ENCODE results near the gene CFAP47. TPM values are rescaled to one million over a fixed set of nuclear protein-coding genes. Genes with fewer than 3 reads are reported as not detected.

Gene CFAP47
- total RNA-seq, 2 donors from 2014 or later, result not detected

DNA sequence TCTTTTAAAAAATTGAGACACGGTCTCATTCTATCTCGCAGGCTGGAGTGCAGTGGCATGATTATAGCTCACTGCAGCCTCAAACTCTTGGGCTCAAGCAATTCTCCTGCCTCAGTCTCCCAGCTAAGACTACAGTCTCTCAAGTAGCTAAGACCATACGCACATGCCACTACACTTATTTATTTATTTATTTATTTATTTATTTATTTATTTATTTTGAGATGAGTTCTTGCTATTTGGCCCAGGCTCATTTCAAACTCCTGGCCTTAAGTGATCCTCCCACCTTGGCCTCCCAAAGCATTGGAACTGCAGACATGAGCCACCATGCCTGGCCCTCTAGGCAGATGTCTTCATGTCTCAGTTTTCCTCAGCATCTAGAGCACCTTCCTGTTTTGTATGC is 482.2 kb downstream of the CFAP47 start:
- no peak overlapping the region for H3K4me3 ChIP-seq
- no peaks in the 10 kb centered on the region for H3K9me3 ChIP-seq
- H3K4me1 ChIP-seq, result no peaks in the 10 kb centered on the region
- no peaks in the 10 kb centered on the region for H3K36me3 ChIP-seq
- TF ChIP-seq CTCF (IDR thresholded peaks at IDR 0.05), result no peak
- H3K27ac ChIP-seq, result no peak overlapping the region
- DNase-seq, result no peak
- intact Hi-C loops (cut with DNase I), result no loop called here
- H3K27me3 ChIP-seq, result no peaks in the 10 kb centered on the region
- H3K9ac ChIP-seq (ENCODE audit: low read depth in 2 of 2, low read length in 2 of 2), result no peak overlapping the region

GRCh38 chrX:36407836-36408235 is 488.3 kb downstream of the CFAP47 start:
- intact Hi-C loops (cut with DNase I), result no loop called here
- H3K27ac ChIP-seq, result no peak overlapping the region
- no peak overlapping the region for H3K9ac ChIP-seq (ENCODE audit: low read depth in 2 of 2, low read length in 2 of 2)
- no peaks in the 10 kb centered on the region for H3K4me1 ChIP-seq
- no peak overlapping the region for H3K4me3 ChIP-seq
- H3K9me3 ChIP-seq, result no peaks in the 10 kb centered on the region
- no peak for TF ChIP-seq CTCF (IDR thresholded peaks at IDR 0.05)
- H3K27me3 ChIP-seq, result no peaks in the 10 kb centered on the region
- no peak for DNase-seq
- no peaks in the 10 kb centered on the region for H3K36me3 ChIP-seq

DNA sequence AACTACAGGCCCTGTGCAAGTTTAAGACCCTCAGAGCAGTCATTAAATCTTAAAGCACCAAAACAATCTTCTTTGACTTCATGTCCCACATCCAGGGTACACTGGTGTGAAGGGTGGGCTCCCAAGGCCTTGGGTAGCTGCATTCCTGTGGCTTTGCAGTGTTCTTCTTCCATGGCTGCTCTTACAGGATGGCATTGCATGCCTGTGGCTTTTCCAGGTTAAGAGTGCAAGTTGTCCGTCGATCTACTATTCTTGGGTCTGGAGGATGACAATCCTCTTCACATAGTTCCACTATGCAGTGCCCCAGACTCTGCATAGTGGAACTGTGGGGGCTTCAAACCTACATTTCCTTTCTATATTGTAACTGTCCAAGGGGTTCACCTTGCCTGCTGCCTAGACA is 494.5 kb downstream of the CFAP47 start:
- no peak for DNase-seq
- no peaks in the 10 kb centered on the region for H3K4me1 ChIP-seq
- TF ChIP-seq CTCF (IDR thresholded peaks at IDR 0.05), result no peak
- no peaks in the 10 kb centered on the region for H3K36me3 ChIP-seq
- H3K4me3 ChIP-seq, result no peak overlapping the region
- H3K27ac ChIP-seq, result no peak overlapping the region
- H3K9me3 ChIP-seq, result no peaks in the 10 kb centered on the region
- H3K27me3 ChIP-seq, result no peaks in the 10 kb centered on the region
- intact Hi-C loops (cut with DNase I), result no loop called here
- H3K9ac ChIP-seq (ENCODE audit: low read depth in 2 of 2, low read length in 2 of 2), result no peak overlapping the region

DNA sequence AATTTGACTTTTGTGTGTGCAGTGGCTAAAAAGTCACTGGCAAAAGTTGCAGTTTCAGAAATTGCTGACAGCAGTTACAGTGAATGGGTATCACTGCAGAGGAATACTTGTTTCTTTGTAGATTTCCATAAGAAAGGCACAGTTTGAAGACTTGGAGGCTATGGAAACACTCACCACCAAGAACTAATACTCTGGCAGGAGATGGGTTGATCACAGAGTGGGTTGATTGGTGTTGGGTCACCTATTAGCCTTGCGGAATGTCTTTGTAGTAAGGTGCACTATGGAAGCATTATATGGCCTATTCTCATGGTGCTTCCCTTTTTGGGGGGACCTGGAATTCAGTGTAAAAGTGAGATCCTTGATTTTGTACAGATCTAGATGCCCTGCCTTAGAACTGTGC is 502.8 kb downstream of the CFAP47 start:
- Histone ChIP-seq H3K9me3 (no peaks in the 10 kb centered on the region), H3K27ac (no peak overlapping the region), H3K4me1 (no peaks in the 10 kb centered on the region), H3K9ac (ENCODE audit: low read depth in 2 of 2, low read length in 2 of 2) (no peak overlapping the region), H3K4me3 (no peak overlapping the region), H3K36me3 (no peaks in the 10 kb centered on the region), H3K27me3 (no peaks in the 10 kb centered on the region)
- intact Hi-C loops (cut with DNase I), result no loop called here
- no peak for TF ChIP-seq CTCF (IDR thresholded peaks at IDR 0.05)
- DNase-seq, result no peak

- no peak for TF ChIP-seq CTCF (IDR thresholded peaks at IDR 0.05)
Observed at GRCh38 chrX:36431819-36432218, 512.3 kb downstream of the CFAP47 start.

GRCh38 chrX:36434522-36434921 is 515.0 kb downstream of the CFAP47 start:
- TF ChIP-seq CTCF (IDR thresholded peaks at IDR 0.05), result no peak
- no peaks in the 10 kb centered on the region for H3K36me3 ChIP-seq
- DNase-seq, result no peak
- no peaks in the 10 kb centered on the region for H3K27me3 ChIP-seq
- H3K4me1 ChIP-seq, result no peaks in the 10 kb centered on the region
- H3K4me3 ChIP-seq, result no peak overlapping the region
- H3K9me3 ChIP-seq, result no peaks in the 10 kb centered on the region
- no peak overlapping the region for H3K9ac ChIP-seq (ENCODE audit: low read depth in 2 of 2, low read length in 2 of 2)
- intact Hi-C loops (cut with DNase I), result no loop called here
- H3K27ac ChIP-seq, result no peak overlapping the region

More at GRCh38 chrX:36431819-36432218, 512.3 kb downstream of the CFAP47 start:
- Histone ChIP-seq H3K9me3 (no peaks in the 10 kb centered on the region), H3K4me3 (no peak overlapping the region), H3K4me1 (no peaks in the 10 kb centered on the region), H3K27me3 (no peaks in the 10 kb centered on the region), H3K27ac (no peak overlapping the region), H3K36me3 (no peaks in the 10 kb centered on the region), H3K9ac (ENCODE audit: low read depth in 2 of 2, low read length in 2 of 2) (no peak overlapping the region)
- DNase-seq, result no peak
- intact Hi-C loops (cut with DNase I), result no loop called here

Data from colonic mucosa (tissue), 4 donors.